SU-DHL-6 (cell line): Measurements from ENCODE around the gene NAV3.
A peak's percentile ranks its signal among the peaks of the same experiment; 100 is the strongest.

Experiments
- H2AFZ ChIP-seq: fragments of 200-600 bp; sonication (generic); 2 replicates; pipeline ENCODE4 v1.6.1; 2014; ENCODE audit warnings: low read depth, mild to moderate bottlenecking, moderate library complexity, mixed read lengths, antibody characterized with exemption, low read length; ENCODE audit not compliant: severe bottlenecking
- H3F3A ChIP-seq: fragments of 200-600 bp; shearing (Covaris generic); 2 replicates; pipeline ENCODE4 v1.6.0; 2016; ENCODE audit warnings: antibody characterized with exemption, mild to moderate bottlenecking; ENCODE audit not compliant: insufficient read depth
- H3K27ac ChIP-seq: fragments of 200-600 bp; sonication (generic); 2 replicates; pipeline ENCODE4 v1.5.1; 2016; ENCODE audit warnings: low read depth, mild to moderate bottlenecking, low read length, moderate library complexity, mixed read lengths
- H3K27me3 ChIP-seq: fragments of 200-600 bp; sonication (generic), shearing (Covaris generic); 2 replicates; pipeline ENCODE4 v1.6.0; 2014; ENCODE audit warnings: mild to moderate bottlenecking, low read length
- H3K36me3 ChIP-seq: fragments of 200-600 bp; sonication (generic); 2 replicates; pipeline ENCODE4 v1.6.1; 2014; ENCODE audit warnings: mild to moderate bottlenecking, low read length, mixed read lengths
- H3K4me2 ChIP-seq: fragments of 300-600, 200-600 bp; shearing (Covaris generic), sonication (generic); 2 replicates; pipeline ENCODE4 v1.6.0; 2014; ENCODE audit warnings: low read length, low read depth, mild to moderate bottlenecking; ENCODE audit not compliant: poor library complexity, severe bottlenecking
- H3K4me3 ChIP-seq: fragments of 200-600 bp; sonication (generic); 2 replicates; pipeline ENCODE4 v1.5.1; 2014; ENCODE audit warnings: antibody characterized with exemption, low read length, mild to moderate bottlenecking, mixed read lengths; ENCODE audit not compliant: insufficient read depth, poor library complexity, severe bottlenecking
- H3K79me2 ChIP-seq: fragments of 200-600 bp; sonication (generic); 2 replicates; pipeline ENCODE4 v1.6.1; 2014; ENCODE audit warnings: mild to moderate bottlenecking, low read length, moderate library complexity; ENCODE audit not compliant: insufficient read depth
- H3K9ac ChIP-seq: fragments of 200-600 bp; sonication (generic); 2 replicates; pipeline ENCODE4 v1.7.0; 2014; ENCODE audit warnings: mild to moderate bottlenecking, low read length
- H3K9me2 ChIP-seq: fragments of 200-600 bp; sonication (generic); replicated peaks from 2 replicates; pipeline ENCODE4 v1.6.1; 2014; ENCODE audit warnings: low read length; ENCODE audit not compliant: insufficient read depth
- H3K9me3 ChIP-seq: fragments of 200-600 bp; sonication (generic); 2 replicates; pipeline ENCODE4 v1.6.1; 2014; ENCODE audit warnings: low read length, mixed read lengths; ENCODE audit not compliant: insufficient read depth
- H4K20me1 ChIP-seq: fragments of 200-600 bp; sonication (generic); 2 replicates; pipeline ENCODE4 v1.6.1; 2014; ENCODE audit warnings: low read depth, mild to moderate bottlenecking, antibody characterized with exemption, low read length, moderate library complexity, mixed read lengths
- CTCF ChIP-seq: fragments of 200-600 bp; sonication (generic); IDR thresholded peaks from one replicate; pipeline ENCODE4 v1.5.1; 2017; ENCODE audit warnings: antibody characterized with exemption, mild to moderate bottlenecking, low read length, moderate library complexity; ENCODE audit not compliant: insufficient read depth, poor library complexity, severe bottlenecking
- EZH2phosphoT487 ChIP-seq: fragments of 200-600 bp; sonication (generic), shearing (Covaris generic); conservative IDR thresholded peaks from 2 replicates; pipeline ENCODE4 v1.6.1; 2018; ENCODE audit warnings: mild to moderate bottlenecking, antibody characterized with exemption, low read length, moderate library complexity, mixed read lengths

NAV3 gene

GRCh38 chr12:78177298-78177697 lies 346.6 kb downstream of the NAV3 start:
- H3K4me3 ChIP-seq = no peak overlapping the region
- no peaks in the 10 kb centered on the region for H3K9me2 ChIP-seq
- no peaks in the 10 kb centered on the region for H3K27me3 ChIP-seq
- no peaks in the 10 kb centered on the region for H4K20me1 ChIP-seq
- no peak overlapping the region for H3K27ac ChIP-seq
- H3K9me3 ChIP-seq = no peaks in the 10 kb centered on the region
- TF ChIP-seq CTCF = no peak
- TF ChIP-seq EZH2phosphoT487 = no peak
- no peak overlapping the region for H3K9ac ChIP-seq
- no peaks in the 10 kb centered on the region for H3F3A ChIP-seq
- no peak overlapping the region for H3K4me2 ChIP-seq
- H3K36me3 ChIP-seq = no peaks in the 10 kb centered on the region
- H2AFZ ChIP-seq = no peak overlapping the region
- no peaks in the 10 kb centered on the region for H3K79me2 ChIP-seq

- Histone ChIP-seq H3K36me3 (no peaks in the 10 kb centered on the region), H3K79me2 (no peaks in the 10 kb centered on the region), H3K9me3 (no peaks in the 10 kb centered on the region), H4K20me1 (no peaks in the 10 kb centered on the region), H2AFZ (no peak overlapping the region), H3K9me2 (no peaks in the 10 kb centered on the region), H3K27ac (no peak overlapping the region), H3K9ac (no peak overlapping the region), H3K27me3 (no peaks in the 10 kb centered on the region), H3K4me2 (no peak overlapping the region), H3K4me3 (no peak overlapping the region), H3F3A (no peaks in the 10 kb centered on the region)
- no peak for TF ChIP-seq EZH2phosphoT487
- no peak for TF ChIP-seq CTCF
Observed at GRCh38 chr12:78179346-78179745, 348.7 kb downstream of the NAV3 start.

GRCh38 chr12:78181544-78182162 lies 351.0 kb downstream of the NAV3 start:
- Histone ChIP-seq H3K27me3 (no peaks in the 10 kb centered on the region), H4K20me1 (no peaks in the 10 kb centered on the region), H3K27ac (no peak overlapping the region), H3K4me3 (no peak overlapping the region), H3K9me3 (no peaks in the 10 kb centered on the region), H3K79me2 (no peaks in the 10 kb centered on the region), H3K4me2 (no peak overlapping the region), H3F3A (no peaks in the 10 kb centered on the region), H3K36me3 (no peaks in the 10 kb centered on the region), H3K9ac (no peak overlapping the region), H2AFZ (no peak overlapping the region), H3K9me2 (no peaks in the 10 kb centered on the region)
- TF ChIP-seq CTCF (peak; percentile 43), EZH2phosphoT487 (no peak)
